Caco-2 (cell line): ENCODE measurements around the gene GRID1. TPM values are rescaled to one million over a fixed set of nuclear protein-coding genes. Genes with fewer than 3 reads are reported as not detected.

Experiments used
- BruUV-seq: library from RNA; stranded (reverse); fragments of 400-500 nt; replicated peaks from 2 replicates; lab custom pipeline; 2021; lab: Mats Ljungman, UMichigan
- CTCF ChIA-PET: fragments of 300-600 bp; sonication (Branson Sonifier 250); formaldehyde crosslinking; loops from one replicate; lab custom pipeline; 2022; ENCODE audit warnings: antibody characterized with exemption; lab: Charles Lee
- POLR2A ChIA-PET: fragments of 300-600 bp; sonication (Branson Sonifier 250); formaldehyde crosslinking; loops from one replicate; lab custom pipeline; 2022; ENCODE audit warnings: antibody characterized with exemption; lab: Charles Lee
- DNase-seq, 2 experiments: peaks; one replicate each; pipeline versions ENCODE4 v3.0.0 to v3.0.0-alpha.2; 2020 to 2022
- H3K27me3 ChIP-seq: replicated peaks from 2 replicates; pipeline ENCODE4 v1.6.0; 2011; ENCODE audit warnings: low read length; ENCODE audit not compliant: control insufficient read depth, insufficient read depth
- H3K36me3 ChIP-seq: 2 replicates; pipeline ENCODE4 v1.5.1; 2011; ENCODE audit warnings: low read length; ENCODE audit not compliant: control insufficient read depth, insufficient read depth
- H3K4me1 ChIP-seq: fragments of 250-450 bp; sonication (Bioruptor Pico); 2 replicates; pipeline ENCODE4 v1.5.1; 2020; ENCODE audit warnings: mild to moderate bottlenecking
- H3K4me3 ChIP-seq: 2 replicates; pipeline ENCODE4 v1.5.1; 2011; ENCODE audit warnings: low read depth, mild to moderate bottlenecking, control low read depth, low read length
- H3K9me3 ChIP-seq: fragments of 250-450 bp; sonication (Bioruptor Pico); 2 replicates; pipeline ENCODE4 v1.5.1; 2020; ENCODE audit warnings: mild to moderate bottlenecking, moderate library complexity
- H3K27ac Mint-ChIP-seq: one replicate; pipeline ENCODE4 v1.8.0; 2022; ENCODE audit warnings: mixed read lengths; ENCODE audit not compliant: unreplicated experiment
- H3K27me3 Mint-ChIP-seq: one replicate; pipeline ENCODE4 v1.8.0; 2022; ENCODE audit warnings: mixed read lengths; ENCODE audit not compliant: insufficient read depth, unreplicated experiment
- H3K36me3 Mint-ChIP-seq: one replicate; pipeline ENCODE4 v1.8.0; 2022; ENCODE audit warnings: mild to moderate bottlenecking, mixed read lengths; ENCODE audit not compliant: insufficient read depth, unreplicated experiment
- H3K4me1 Mint-ChIP-seq: one replicate; pipeline ENCODE4 v1.8.0; 2022; ENCODE audit warnings: low read depth, mixed read lengths; ENCODE audit not compliant: unreplicated experiment
- H3K4me3 Mint-ChIP-seq: one replicate; pipeline ENCODE4 v1.8.0; 2022; ENCODE audit warnings: mild to moderate bottlenecking, moderate library complexity, mixed read lengths; ENCODE audit not compliant: unreplicated experiment
- H3K9me3 Mint-ChIP-seq: one replicate; pipeline ENCODE4 v1.8.0; 2022; ENCODE audit warnings: mixed read lengths; ENCODE audit not compliant: unreplicated experiment
- intact Hi-C: fragments of 100-400 bp; cut with micrococcal nuclease; formaldehyde crosslinking; loops from one replicate; pipeline ENCODE4 v1.10.0; 2022; ENCODE audit not compliant: unreplicated experiment
- total RNA-seq: library from RNA; stranded (reverse); gene quantifications from 2 replicates; pipeline ENCODE4 v1.2.3, GENCODE V29; 2022
- TF ChIP-seq, protein P1 (sequence below), 2 experiments: fragments of 200-600 bp in 1 of 2; IDR thresholded peaks; 1 replicate in 1 of 2; 2 replicates in 1 of 2; pipeline versions ENCODE4 v1.5.1 to v1.8.0; 2011 to 2022; ENCODE audit warnings: antibody characterized with exemption in 1 of 2, control low read depth in 1 of 2, inconsistent platforms in 1 of 2, low read depth in 1 of 2, low read length in 1 of 2, mild to moderate bottlenecking in 1 of 2, moderate library complexity in 1 of 2; ENCODE audit not compliant: insufficient read depth in 1 of 2, severe bottlenecking in 1 of 2, unreplicated experiment in 1 of 2

Gene GRID1
- total RNA-seq, 1 experiment from 2014 or later: 8.0 TPM

DNA sequence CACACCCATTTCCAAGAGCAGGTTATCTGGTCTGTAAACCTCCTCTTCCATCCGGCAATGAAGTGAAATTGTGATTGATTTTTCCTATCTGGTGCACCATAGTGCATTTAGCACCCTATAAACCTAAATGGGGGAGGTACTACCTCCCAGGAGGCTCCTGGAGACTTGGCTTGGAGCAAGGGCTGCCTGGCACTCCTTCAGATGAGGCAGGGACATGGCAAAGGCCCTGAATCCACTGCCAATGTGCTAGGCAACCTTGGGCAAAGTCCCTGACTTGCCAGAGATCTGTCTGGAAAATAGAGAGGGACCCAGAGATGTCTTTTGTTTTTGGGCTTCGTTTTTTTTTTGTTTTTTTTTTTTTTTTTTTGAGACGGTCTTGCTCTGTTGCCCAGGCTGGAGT, 6.7 kb upstream of the GRID1 start:
- CTCF ChIA-PET: no interaction called here
- intact Hi-C loops: loop anchor here (10.0 kb wide), 3 partner anchors 268 to 1148 kb away; no protein-coding TSS in a partner anchor
- Mint-ChIP-seq H3K4me1 (no peaks in the 10 kb centered on the region), H3K36me3 (no peaks in the 10 kb centered on the region), H3K4me3 (no peak overlapping the region), H3K27me3 (peaks cover 6% of the 10 kb centered on the region), H3K27ac (no peak overlapping the region), H3K9me3 (no peaks in the 10 kb centered on the region)
- no peak for DNase-seq
- Histone ChIP-seq H3K9me3 (no peaks in the 10 kb centered on the region), H3K36me3 (no peaks in the 10 kb centered on the region), H3K4me1 (peaks cover 4% of the 10 kb centered on the region; the same call in 1 of the 2 replicates), H3K4me3 (no peak overlapping the region), H3K27me3 (no peaks in the 10 kb centered on the region)
- POLR2A ChIA-PET: no interaction called here
- no TSS peak for BruUV-seq
- TF ChIP-seq, protein P1, sequence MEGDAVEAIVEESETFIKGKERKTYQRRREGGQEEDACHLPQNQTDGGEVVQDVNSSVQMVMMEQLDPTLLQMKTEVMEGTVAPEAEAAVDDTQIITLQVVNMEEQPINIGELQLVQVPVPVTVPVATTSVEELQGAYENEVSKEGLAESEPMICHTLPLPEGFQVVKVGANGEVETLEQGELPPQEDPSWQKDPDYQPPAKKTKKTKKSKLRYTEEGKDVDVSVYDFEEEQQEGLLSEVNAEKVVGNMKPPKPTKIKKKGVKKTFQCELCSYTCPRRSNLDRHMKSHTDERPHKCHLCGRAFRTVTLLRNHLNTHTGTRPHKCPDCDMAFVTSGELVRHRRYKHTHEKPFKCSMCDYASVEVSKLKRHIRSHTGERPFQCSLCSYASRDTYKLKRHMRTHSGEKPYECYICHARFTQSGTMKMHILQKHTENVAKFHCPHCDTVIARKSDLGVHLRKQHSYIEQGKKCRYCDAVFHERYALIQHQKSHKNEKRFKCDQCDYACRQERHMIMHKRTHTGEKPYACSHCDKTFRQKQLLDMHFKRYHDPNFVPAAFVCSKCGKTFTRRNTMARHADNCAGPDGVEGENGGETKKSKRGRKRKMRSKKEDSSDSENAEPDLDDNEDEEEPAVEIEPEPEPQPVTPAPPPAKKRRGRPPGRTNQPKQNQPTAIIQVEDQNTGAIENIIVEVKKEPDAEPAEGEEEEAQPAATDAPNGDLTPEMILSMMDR (IDR thresholded peaks at IDR 0.05; ENCODE audit: insufficient read depth in 1 of 2, low read depth in 1 of 2, low read length in 1 of 2, severe bottlenecking in 1 of 2, unreplicated experiment in 1 of 2): no peak

DNA sequence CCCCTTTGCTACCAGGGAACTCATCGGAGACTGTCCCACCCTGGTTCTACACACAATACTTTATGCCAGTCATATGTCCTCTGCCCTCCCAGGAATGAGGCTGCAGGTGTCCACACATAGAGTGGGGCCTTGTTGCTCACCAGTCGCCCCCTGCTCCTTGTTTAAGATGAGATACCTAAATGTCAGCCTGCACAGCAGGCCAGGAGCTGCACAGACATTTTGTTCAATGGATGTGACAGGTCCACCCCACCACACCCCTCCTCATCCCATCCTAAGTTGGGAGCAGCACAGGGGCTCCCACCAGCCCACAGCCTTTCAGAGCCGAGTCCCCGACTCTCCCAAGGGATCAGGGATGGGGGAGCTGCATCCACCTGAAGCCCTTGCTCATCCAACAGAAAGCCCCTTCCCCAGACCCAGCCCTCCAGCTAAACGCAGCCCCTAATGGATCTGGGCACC, 6.2 kb upstream of the GRID1 start:
- Mint-ChIP-seq H3K9me3 (no peaks in the 10 kb centered on the region), H3K27ac (no peak overlapping the region), H3K4me1 (no peaks in the 10 kb centered on the region), H3K36me3 (no peaks in the 10 kb centered on the region), H3K4me3 (no peak overlapping the region), H3K27me3 (peaks cover 8% of the 10 kb centered on the region)
- ChIA-PET POLR2A (no interaction called here), CTCF (no interaction called here)
- Histone ChIP-seq H3K9me3 (no peaks in the 10 kb centered on the region), H3K4me1 (peaks cover 4% of the 10 kb centered on the region; the same call in 1 of the 2 replicates), H3K27me3 (no peaks in the 10 kb centered on the region), H3K36me3 (no peaks in the 10 kb centered on the region), H3K4me3 (no peak overlapping the region)
- TF ChIP-seq, protein P1 (IDR thresholded peaks at IDR 0.05; ENCODE audit: insufficient read depth in 1 of 2, low read depth in 1 of 2, low read length in 1 of 2, severe bottlenecking in 1 of 2, unreplicated experiment in 1 of 2): no peak
- no TSS peak for BruUV-seq
- intact Hi-C loops: loop anchor here (10.0 kb wide), 3 partner anchors 268 to 1148 kb away; no protein-coding TSS in a partner anchor
- no peak for DNase-seq

DNA sequence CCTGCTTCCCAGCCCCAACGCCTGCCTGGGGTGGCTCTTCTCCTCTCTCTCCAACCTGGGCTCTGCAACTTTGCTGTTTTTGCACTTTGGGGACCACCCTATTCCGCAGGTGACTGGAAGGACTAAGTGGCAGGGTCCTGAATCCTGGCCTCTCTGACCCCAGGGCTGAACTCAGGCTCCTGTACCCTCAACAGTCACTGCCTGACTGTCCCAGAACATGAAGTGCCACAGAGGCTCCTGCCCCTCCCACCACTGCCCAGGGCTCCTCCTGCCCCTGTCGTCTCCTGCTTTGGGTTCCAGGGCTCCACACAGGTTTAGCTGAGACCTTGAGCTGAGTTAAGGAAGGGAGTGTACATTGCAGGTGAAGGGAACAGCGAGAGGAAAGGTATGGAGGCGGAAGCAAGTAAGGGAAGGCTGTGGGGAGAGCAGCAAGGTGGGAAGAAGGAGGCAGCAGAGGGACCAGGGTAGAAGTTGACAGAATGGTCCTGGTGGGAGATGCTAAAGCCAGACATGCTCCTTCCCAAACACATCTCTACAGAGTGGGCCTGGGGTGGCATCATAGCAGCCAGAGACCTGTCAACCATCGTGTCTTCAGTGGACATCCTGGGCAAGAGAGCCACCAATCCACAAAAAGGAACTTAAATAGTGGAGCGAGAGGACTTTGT, 5.7 kb upstream of the GRID1 start:
- Mint-ChIP-seq H3K4me1 (no peaks in the 10 kb centered on the region), H3K27ac (no peak overlapping the region), H3K36me3 (no peaks in the 10 kb centered on the region), H3K27me3 (peaks cover 9% of the 10 kb centered on the region), H3K9me3 (no peaks in the 10 kb centered on the region), H3K4me3 (no peak overlapping the region)
- CTCF ChIA-PET: interaction anchor here (1.8 kb wide), 1 partner anchor 23 kb away, joined by 6 read pairs; no protein-coding TSS in a partner anchor
- Histone ChIP-seq H3K4me1 (peaks cover 6% of the 10 kb centered on the region), H3K36me3 (no peaks in the 10 kb centered on the region), H3K4me3 (no peak overlapping the region), H3K9me3 (no peaks in the 10 kb centered on the region), H3K27me3 (no peaks in the 10 kb centered on the region)
- intact Hi-C loops: loop anchor here (10.0 kb wide), 3 partner anchors 267 to 1147 kb away; no protein-coding TSS in a partner anchor
- POLR2A ChIA-PET: no interaction called here
- no TSS peak for BruUV-seq
- TF ChIP-seq, protein P1 (IDR thresholded peaks at IDR 0.05; ENCODE audit: insufficient read depth in 1 of 2, low read depth in 1 of 2, low read length in 1 of 2, severe bottlenecking in 1 of 2, unreplicated experiment in 1 of 2): no peak
- DNase-seq: no peak
